Measurements from ENCODE around the gene REXO1.

Gene REXO1

GRCh38 chr19:1828279-1829238 lies 19.7 kb downstream of the REXO1 start:
- Histone ChIP-seq H3K4me3 (ENCODE audit: low read length) (no peak overlapping the region), H3K9me3 (ENCODE audit: control insufficient read depth, low read depth, low read length) (no peaks in the 10 kb centered on the region), H3K9ac (ENCODE audit: low read length) (no peak overlapping the region), H3K4me1 (ENCODE audit: control insufficient read depth, low read depth, low read length) (peaks cover 3% of the 10 kb centered on the region), H3K27ac (ENCODE audit: low read length) (no peak overlapping the region), H3K36me3 (ENCODE audit: control insufficient read depth, low read depth, low read length) (peaks cover 4% of the 10 kb centered on the region), H3K27me3 (ENCODE audit: control insufficient read depth, insufficient read depth, low read length) (no peaks in the 10 kb centered on the region)

GRCh38 chr19:1827566-1828278 lies 20.6 kb downstream of the REXO1 start:
- Histone ChIP-seq H3K27me3 (ENCODE audit: control insufficient read depth, insufficient read depth, low read length) (no peaks in the 10 kb centered on the region), H3K9me3 (ENCODE audit: control insufficient read depth, low read depth, low read length) (no peaks in the 10 kb centered on the region), H3K27ac (ENCODE audit: low read length) (no peak overlapping the region), H3K36me3 (ENCODE audit: control insufficient read depth, low read depth, low read length) (peaks cover 7% of the 10 kb centered on the region), H3K4me3 (ENCODE audit: low read length) (no peak overlapping the region), H3K4me1 (ENCODE audit: control insufficient read depth, low read depth, low read length) (peaks cover 3% of the 10 kb centered on the region), H3K9ac (ENCODE audit: low read length) (no peak overlapping the region)

DNA sequence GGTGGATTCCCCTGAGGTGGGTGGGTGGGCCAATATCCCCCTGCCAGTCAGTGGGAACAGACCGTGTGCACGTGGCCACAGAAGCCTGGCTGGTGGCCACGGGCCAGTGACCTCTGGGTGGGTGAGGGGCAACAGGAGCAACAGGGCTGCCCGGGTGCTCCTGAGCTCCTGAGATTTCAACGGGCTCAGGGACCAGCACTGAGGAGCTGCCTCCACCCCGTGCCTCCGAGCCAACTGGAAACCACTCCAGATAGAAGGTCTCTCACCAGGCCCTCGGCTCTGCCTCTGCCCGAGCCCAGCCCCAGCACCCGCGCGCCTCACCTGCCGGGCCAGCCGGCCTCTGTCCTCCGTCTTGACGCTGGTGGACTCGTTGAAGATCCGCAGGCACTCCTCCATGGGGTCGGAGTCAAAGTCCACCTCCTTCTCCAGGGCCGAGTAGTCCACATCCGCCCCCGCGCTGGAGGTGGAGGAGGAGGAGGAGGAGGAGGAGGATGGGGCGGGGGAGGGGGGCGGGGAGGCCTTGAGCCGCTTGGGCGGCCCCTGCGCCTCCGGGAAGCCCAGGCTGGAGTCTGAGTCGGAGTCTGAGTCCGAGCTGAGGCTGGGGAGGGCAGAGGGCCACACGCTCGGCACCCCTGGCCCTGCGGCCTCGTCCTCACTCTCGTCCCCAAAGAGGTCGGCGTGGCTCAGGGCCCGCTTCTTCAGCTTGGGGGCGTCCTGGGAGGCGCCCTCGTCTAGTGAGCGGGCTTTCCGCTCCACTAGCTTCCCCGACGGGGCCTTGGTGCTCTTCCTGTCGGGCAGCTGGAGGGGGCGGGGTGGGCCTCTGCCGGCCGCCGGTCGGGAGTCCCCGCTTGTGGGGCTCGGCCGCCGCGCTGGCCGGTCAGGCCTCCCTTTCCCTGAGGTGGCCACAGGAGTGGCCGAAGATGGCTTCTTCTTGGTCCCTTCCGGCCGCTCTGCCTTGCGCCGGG lies 21.4 kb downstream of the REXO1 start:
- Histone ChIP-seq H3K27me3 (ENCODE audit: control insufficient read depth, insufficient read depth, low read length) (no peaks in the 10 kb centered on the region), H3K9ac (ENCODE audit: low read length) (no peak overlapping the region), H3K27ac (ENCODE audit: low read length) (no peak overlapping the region), H3K36me3 (ENCODE audit: control insufficient read depth, low read depth, low read length) (peaks cover 7% of the 10 kb centered on the region), H3K4me3 (ENCODE audit: low read length) (peak overlapping the region; percentile 8), H3K4me1 (ENCODE audit: control insufficient read depth, low read depth, low read length) (peaks cover 3% of the 10 kb centered on the region), H3K9me3 (ENCODE audit: control insufficient read depth, low read depth, low read length) (no peaks in the 10 kb centered on the region)

- no peak overlapping the region for H3K27ac ChIP-seq (ENCODE audit: low read length)
- H3K27me3 ChIP-seq (ENCODE audit: control insufficient read depth, insufficient read depth, low read length) = no peaks in the 10 kb centered on the region
- peak overlapping the region; percentile 8 for H3K4me3 ChIP-seq (ENCODE audit: low read length)
- H3K4me1 ChIP-seq (ENCODE audit: control insufficient read depth, low read depth, low read length) = peaks cover 3% of the 10 kb centered on the region
- no peak overlapping the region for H3K9ac ChIP-seq (ENCODE audit: low read length)
- peaks cover 10% of the 10 kb centered on the region for H3K36me3 ChIP-seq (ENCODE audit: control insufficient read depth, low read depth, low read length)
- no peaks in the 10 kb centered on the region for H3K9me3 ChIP-seq (ENCODE audit: control insufficient read depth, low read depth, low read length)
Observed at GRCh38 chr19:1825909-1826556, 22.2 kb downstream of the REXO1 start.

- H3K9ac ChIP-seq (ENCODE audit: low read length) = no peak overlapping the region
- H3K4me3 ChIP-seq (ENCODE audit: low read length) = no peak overlapping the region
- peaks cover 3% of the 10 kb centered on the region for H3K4me1 ChIP-seq (ENCODE audit: control insufficient read depth, low read depth, low read length)
- no peak overlapping the region for H3K27ac ChIP-seq (ENCODE audit: low read length)
- no peaks in the 10 kb centered on the region for H3K9me3 ChIP-seq (ENCODE audit: control insufficient read depth, low read depth, low read length)
- H3K27me3 ChIP-seq (ENCODE audit: control insufficient read depth, insufficient read depth, low read length) = no peaks in the 10 kb centered on the region
- H3K36me3 ChIP-seq (ENCODE audit: control insufficient read depth, low read depth, low read length) = peaks cover 16% of the 10 kb centered on the region
Observed at GRCh38 chr19:1824252-1824622, 24.0 kb downstream of the REXO1 start.

- peaks cover 3% of the 10 kb centered on the region for H3K4me1 ChIP-seq (ENCODE audit: control insufficient read depth, low read depth, low read length)
Observed at GRCh38 chr19:1823539-1824251, 24.6 kb downstream of the REXO1 start.

DNA sequence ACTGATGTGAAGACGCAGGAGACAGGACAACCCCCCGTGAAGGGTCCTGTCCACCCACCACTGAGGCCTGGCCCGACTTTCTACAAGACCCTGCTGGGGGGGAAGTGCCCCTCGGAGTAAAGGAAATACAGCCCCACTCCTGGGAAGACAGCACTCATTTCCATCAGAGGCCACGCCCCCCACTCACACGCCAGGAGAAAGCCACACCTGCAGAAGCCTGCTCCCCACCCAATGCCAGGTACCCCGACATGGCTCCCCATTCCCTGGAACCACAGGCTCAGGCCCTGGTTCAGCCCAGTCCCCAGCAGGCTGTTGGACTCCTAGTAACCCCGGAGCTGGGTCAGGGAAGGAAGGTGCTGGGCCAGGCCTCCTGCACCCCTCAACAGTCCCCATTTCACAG lies 25.3 kb downstream of the REXO1 start:
- no peak overlapping the region for H3K4me3 ChIP-seq (ENCODE audit: low read length)
- H3K4me1 ChIP-seq (ENCODE audit: control insufficient read depth, low read depth, low read length) = peaks cover 3% of the 10 kb centered on the region
- no peak overlapping the region for H3K9ac ChIP-seq (ENCODE audit: low read length)
- no peaks in the 10 kb centered on the region for H3K9me3 ChIP-seq (ENCODE audit: control insufficient read depth, low read depth, low read length)
- H3K27me3 ChIP-seq (ENCODE audit: control insufficient read depth, insufficient read depth, low read length) = no peaks in the 10 kb centered on the region
- H3K27ac ChIP-seq (ENCODE audit: low read length) = no peak overlapping the region
- H3K36me3 ChIP-seq (ENCODE audit: control insufficient read depth, low read depth, low read length) = peaks cover 16% of the 10 kb centered on the region

More at GRCh38 chr19:1823539-1824251, 24.6 kb downstream of the REXO1 start:
- no peak overlapping the region for H3K4me3 ChIP-seq (ENCODE audit: low read length)
- no peak overlapping the region for H3K9ac ChIP-seq (ENCODE audit: low read length)
- no peak overlapping the region for H3K27ac ChIP-seq (ENCODE audit: low read length)
- peaks cover 16% of the 10 kb centered on the region for H3K36me3 ChIP-seq (ENCODE audit: control insufficient read depth, low read depth, low read length)
- no peaks in the 10 kb centered on the region for H3K9me3 ChIP-seq (ENCODE audit: control insufficient read depth, low read depth, low read length)
- H3K27me3 ChIP-seq (ENCODE audit: control insufficient read depth, insufficient read depth, low read length) = no peaks in the 10 kb centered on the region

GRCh38 chr19:1822210-1822609 lies 26.1 kb downstream of the REXO1 start:
- Histone ChIP-seq H3K27ac (ENCODE audit: low read length) (no peak overlapping the region), H3K9ac (ENCODE audit: low read length) (no peak overlapping the region)

GRCh38 chr19:1819341-1820255 lies 28.7 kb downstream of the REXO1 start:
- Histone ChIP-seq H3K9ac (ENCODE audit: low read length) (no peak overlapping the region), H3K27ac (ENCODE audit: low read length) (no peak overlapping the region), H3K36me3 (ENCODE audit: control insufficient read depth, low read depth, low read length) (peaks cover 24% of the 10 kb centered on the region), H3K4me1 (ENCODE audit: control insufficient read depth, low read depth, low read length) (no peaks in the 10 kb centered on the region), H3K9me3 (ENCODE audit: control insufficient read depth, low read depth, low read length) (no peaks in the 10 kb centered on the region), H3K27me3 (ENCODE audit: control insufficient read depth, insufficient read depth, low read length) (no peaks in the 10 kb centered on the region), H3K4me3 (ENCODE audit: low read length) (no peak overlapping the region)

More at GRCh38 chr19:1822210-1822609, 26.1 kb downstream of the REXO1 start:
- H3K4me3 ChIP-seq (ENCODE audit: low read length) = no peak overlapping the region
- no peaks in the 10 kb centered on the region for H3K27me3 ChIP-seq (ENCODE audit: control insufficient read depth, insufficient read depth, low read length)
- no peaks in the 10 kb centered on the region for H3K9me3 ChIP-seq (ENCODE audit: control insufficient read depth, low read depth, low read length)
- H3K36me3 ChIP-seq (ENCODE audit: control insufficient read depth, low read depth, low read length) = peaks cover 16% of the 10 kb centered on the region
- H3K4me1 ChIP-seq (ENCODE audit: control insufficient read depth, low read depth, low read length) = peaks cover 3% of the 10 kb centered on the region

Measured in iPS-18a (cell line).